ENCODE data around the gene VEZF1.

Gene VEZF1

GRCh38 chr17:57940653-57941329, 47.3 kb downstream of the VEZF1 start:
- TF ChIP-seq CTCF (IDR thresholded peaks at IDR 0.05) = no peak
- Mint-ChIP-seq H3K36me3 (ENCODE audit: low read depth) (no peaks in the 10 kb centered on the region), H3K9me3 (no peaks in the 10 kb centered on the region), H3K27me3 (ENCODE audit: low read depth, poor library complexity) (peaks cover 26% of the 10 kb centered on the region), H3K27ac (peak overlapping the region; percentile 61), H3K4me3 (no peak overlapping the region), H3K4me1 (peaks cover 75% of the 10 kb centered on the region)
- DNase-seq = no peak

GRCh38 chr17:57940231-57940630, 47.8 kb downstream of the VEZF1 start:
- TF ChIP-seq CTCF (IDR thresholded peaks at IDR 0.05) = no peak
- H3K4me1 Mint-ChIP-seq = peaks cover 75% of the 10 kb centered on the region
- peaks cover 26% of the 10 kb centered on the region for H3K27me3 Mint-ChIP-seq (ENCODE audit: low read depth, poor library complexity)
- DNase-seq = no peak
- no peak overlapping the region for H3K4me3 Mint-ChIP-seq
- H3K9me3 Mint-ChIP-seq = no peaks in the 10 kb centered on the region
- H3K27ac Mint-ChIP-seq = no peak overlapping the region
- H3K36me3 Mint-ChIP-seq (ENCODE audit: low read depth) = no peaks in the 10 kb centered on the region

- peaks cover 75% of the 10 kb centered on the region for H3K4me1 Mint-ChIP-seq
- H3K9me3 Mint-ChIP-seq = no peaks in the 10 kb centered on the region
- TF ChIP-seq CTCF (IDR thresholded peaks at IDR 0.05) = no peak
- no peak overlapping the region for H3K4me3 Mint-ChIP-seq
- peaks cover 26% of the 10 kb centered on the region for H3K27me3 Mint-ChIP-seq (ENCODE audit: low read depth, poor library complexity)
- no peak for DNase-seq
- no peaks in the 10 kb centered on the region for H3K36me3 Mint-ChIP-seq (ENCODE audit: low read depth)
- no peak overlapping the region for H3K27ac Mint-ChIP-seq
These were observed 48.3 kb downstream of the VEZF1 start for GRCh38 chr17:57939797-57940196.

GRCh38 chr17:57938061-57938502, 50.0 kb downstream of the VEZF1 start:
- Mint-ChIP-seq H3K4me1 (peaks cover 72% of the 10 kb centered on the region), H3K4me3 (no peak overlapping the region), H3K36me3 (ENCODE audit: low read depth) (no peaks in the 10 kb centered on the region), H3K9me3 (no peaks in the 10 kb centered on the region), H3K27ac (peak overlapping the region; percentile 79), H3K27me3 (ENCODE audit: low read depth, poor library complexity) (peaks cover 22% of the 10 kb centered on the region)
- TF ChIP-seq CTCF (IDR thresholded peaks at IDR 0.05) = no peak
- no peak for DNase-seq

- H3K27me3 Mint-ChIP-seq (ENCODE audit: low read depth, poor library complexity) = peaks cover 22% of the 10 kb centered on the region
- H3K27ac Mint-ChIP-seq = no peak overlapping the region
- TF ChIP-seq CTCF (IDR thresholded peaks at IDR 0.05) = no peak
- no peaks in the 10 kb centered on the region for H3K36me3 Mint-ChIP-seq (ENCODE audit: low read depth)
- no peaks in the 10 kb centered on the region for H3K9me3 Mint-ChIP-seq
- peaks cover 72% of the 10 kb centered on the region for H3K4me1 Mint-ChIP-seq
- no peak overlapping the region for H3K4me3 Mint-ChIP-seq
- DNase-seq = no peak
These were observed 50.6 kb downstream of the VEZF1 start for GRCh38 chr17:57937492-57937891.
